NCI-H1930 (cell line): ENCODE measurements around the gene CD300E.

Experiments
- DNase-seq, 2 experiments: peaks; one replicate each; lab custom pipeline; 2025; lab: John Stamatoyannopoulos, UW

Gene CD300E

GRCh38 chr17:74566132-74566753, 57.3 kb downstream of the CD300E start:
- peak; percentile 5 to 24 for DNase-seq

- DNase-seq: no peak
Observed at GRCh38 chr17:74565126-74565525, 58.4 kb downstream of the CD300E start.

GRCh38 chr17:74563358-74563757, 60.2 kb downstream of the CD300E start:
- no peak for DNase-seq

- no peak for DNase-seq
Observed at GRCh38 chr17:74561586-74561985, 62.0 kb downstream of the CD300E start.
